OCI-LY7 (cell line): Measurements from ENCODE around the gene BAAT. TPM values are rescaled to one million over a fixed set of nuclear protein-coding genes. Genes with fewer than 3 reads are reported as not detected.

ENCODE experiments used
- small RNA-seq: library from RNA; depleted of rRNA; stranded (forward); fragments of <200 nt; gene quantifications from one replicate; pipeline ENCODE3, GENCODE V24; 2014
- total RNA-seq, 2 experiments: library from RNA; depleted of rRNA in 1 of 2; stranded (reverse); fragments of >200 nt in 1 of 2; shearing (Covaris generic) in 1 of 2; gene quantifications; 2 replicates each; pipeline ENCODE4 v1.2.3, GENCODE V29; 2014 to 2022

BAAT gene
- total RNA-seq, 2 experiments from 2014 or later = 0.13 TPM; not detected in 1

Small RNAs within 50 kb of the gene (small RNA-seq; reads per million reads assigned to genes)
- gene RF00322 = not detected

Other genes with a start within 250 kb of the BAAT start
- gene MRPL50, start 13.6 kb upstream of the BAAT start, total RNA-seq (2014; rRNA removed; shearing (Covaris generic)) = 17.7 and 18.5 TPM in 2 replicates
- gene MRPL50, start 13.6 kb upstream of the BAAT start, total RNA-seq (2022) = 12.8 and 13.3 TPM in 2 replicates
- 11.0 and 11.7 TPM in 2 replicates for gene ZNF189, start 13.8 kb upstream of the BAAT start, total RNA-seq (2014; rRNA removed; shearing (Covaris generic))
- gene ZNF189, start 13.8 kb upstream of the BAAT start, total RNA-seq (2022) = 17.3 and 17.8 TPM in 2 replicates
- gene ALDOB, start 50.8 kb upstream of the BAAT start, total RNA-seq (2014; rRNA removed; shearing (Covaris generic)) = not detected in 2 replicates
- gene ALDOB, start 50.8 kb upstream of the BAAT start, total RNA-seq (2022) = not detected in 2 replicates
- 13.5 and 20.4 TPM in 2 replicates for gene RNF20, start 148.8 kb upstream of the BAAT start, total RNA-seq (2014; rRNA removed; shearing (Covaris generic))
- 38.6 and 43.5 TPM in 2 replicates for gene RNF20, start 148.8 kb upstream of the BAAT start, total RNA-seq (2022)
- gene PPP3R2, start 210.0 kb upstream of the BAAT start, total RNA-seq (2014; rRNA removed; shearing (Covaris generic)) = not detected in 2 replicates
- gene PPP3R2, start 210.0 kb upstream of the BAAT start, total RNA-seq (2022) = not detected in 2 replicates